Inferior parietal cortex (tissue), 1 donor: ENCODE data around the gene ZFYVE28.
A peak's percentile ranks its signal among the peaks of the same experiment; 100 is the strongest.
"Not testable (repeated sequence)": the region's sequence is repeated elsewhere in the genome, so short reads cannot be mapped to it uniquely, and the experiment has no call there.

Experiments used
- DNase-seq: peaks from one replicate; pipeline ENCODE4 v3.0.0-alpha.2; 2016; ENCODE audit errors: extremely low spot score

The ZFYVE28 gene

GRCh38 chr4:2417765-2418649 lies at the start of gene ZFYVE28:
ZFYVE28 (minus strand) TSS chr4:2418645; CDS start chr4:2418323, 322 bp downstream.
- no peak for DNase-seq

GRCh38 chr4:2465544-2465943 lies 47.1 kb upstream of the ZFYVE28 start:
- not testable (repeated sequence) for DNase-seq

- no peak for DNase-seq
Measured at GRCh38 chr4:2465032-2465431, 46.6 kb upstream of the ZFYVE28 start.

GRCh38 chr4:2462992-2463762 lies 44.7 kb upstream of the ZFYVE28 start:
- DNase-seq, result no peak

GRCh38 chr4:2462218-2462991 lies 44.0 kb upstream of the ZFYVE28 start:
- peak; percentile 51 for DNase-seq

GRCh38 chr4:2461246-2461960 lies 43.0 kb upstream of the ZFYVE28 start:
- DNase-seq, result no peak

GRCh38 chr4:2459589-2460349 lies 41.3 kb upstream of the ZFYVE28 start:
- DNase-seq, result no peak

GRCh38 chr4:2458546-2459491 lies 40.4 kb upstream of the ZFYVE28 start:
- DNase-seq, result no peak

GRCh38 chr4:2457481-2458295 lies 39.2 kb upstream of the ZFYVE28 start:
- DNase-seq, result no peak

- DNase-seq, result no peak
Measured at GRCh38 chr4:2451821-2452785, 33.7 kb upstream of the ZFYVE28 start.

GRCh38 chr4:2451036-2451520 lies 32.6 kb upstream of the ZFYVE28 start:
- DNase-seq, result no peak

- DNase-seq, result no peak
Measured at GRCh38 chr4:2450394-2451035, 32.1 kb upstream of the ZFYVE28 start.

- DNase-seq, result no peak
Measured at GRCh38 chr4:2449511-2450392, 31.3 kb upstream of the ZFYVE28 start.

GRCh38 chr4:2449051-2449450 lies 30.6 kb upstream of the ZFYVE28 start:
- DNase-seq, result no peak

GRCh38 chr4:2448589-2448988 lies 30.1 kb upstream of the ZFYVE28 start:
- no peak for DNase-seq
